Sigmoid colon (tissue), 7 donors: ENCODE data around the gene TNXB. TPM values are rescaled to one million over a fixed set of nuclear protein-coding genes. Genes with fewer than 3 reads are reported as not detected.

Source experiments
- DNase-seq: peaks from one replicate; pipeline ENCODE4 v3.0.0-alpha.2; 2019
- H3K27ac ChIP-seq, 4 donors: fragments of 200-600 bp; sonication (generic); one replicate each; pipeline ENCODE4 v1.5.1; 2016 to 2019; ENCODE audit warnings: mild to moderate bottlenecking in 1 of 4
- H3K27me3 ChIP-seq, 3 donors: fragments of 200-600 bp; sonication (generic); one replicate each; pipeline ENCODE4 v1.5.1; 2019; ENCODE audit warnings: mild to moderate bottlenecking in 1 of 3
- H3K36me3 ChIP-seq, 4 donors: fragments of 200-600 bp; sonication (generic); one replicate each; pipeline ENCODE4 v1.5.1; 2016 to 2019
- H3K4me1 ChIP-seq, 4 donors: fragments of 200-600 bp; sonication (generic); one replicate each; pipeline ENCODE4 v1.5.1; 2017 to 2019
- H3K4me3 ChIP-seq, 4 donors: fragments of 200-600 bp; sonication (generic); one replicate each; pipeline ENCODE4 v1.5.1; 2017 to 2019; ENCODE audit warnings: mild to moderate bottlenecking in 2 of 4, moderate library complexity in 1 of 4
- H3K9me3 ChIP-seq, 4 donors: fragments of 200-600 bp in 3 of 4; sonication (generic) in 3 of 4; one replicate each; pipeline versions ENCODE4 v1.5.1 to v1.6.1; 2013 to 2019
- EP300 ChIP-seq, 4 donors: sonication (generic); formaldehyde crosslinking; IDR thresholded peaks; one replicate each; pipeline ENCODE4 v1.6.1; 2017; ENCODE audit warnings: antibody characterized with exemption in 4 of 4
- POLR2A ChIP-seq, 2 donors: fragments of 450-650 bp; IDR thresholded peaks; one replicate each; pipeline ENCODE4 v1.6.1; 2016; ENCODE audit warnings: antibody characterized with exemption in 2 of 2, mild to moderate bottlenecking in 2 of 2, moderate library complexity in 2 of 2
- POLR2AphosphoS5 ChIP-seq, 4 donors: sonication (generic); formaldehyde crosslinking; IDR thresholded peaks; one replicate each; pipeline ENCODE4 v1.6.1; 2017; ENCODE audit warnings: antibody characterized with exemption in 4 of 4
- WGBS, 2 donors: extraction: QIAGEN DNeasy Blood & Tissue Kit; methylation state at CpG; one replicate each; pipeline ENCODE4 v1.1.7; 2013; 5-methylcytosine and 5-hydroxymethylcytosine counted together
- intact Hi-C: fragments of 100-400 bp; cut with DNase I; formaldehyde crosslinking; loops from one replicate; pipeline ENCODE4 v1.15.1; 2023
- polyA plus RNA-seq, 3 donors: library from polyadenylated mRNA; stranded (reverse); fragments of 200-250 nt; gene quantifications; one replicate each; pipeline ENCODE4 v1.2.3, GENCODE V29; 2013
- total RNA-seq, 4 donors: library from RNA; depleted of rRNA; stranded (reverse); fragments of >200 nt; gene quantifications; one replicate each; pipeline ENCODE4 v1.1.0, GENCODE V29; 2016
- TF ChIP-seq, protein P1 (sequence below), 4 experiments: fragments of 450-650 bp in 3 of 4; fragments of 200-600 bp in 1 of 4; IDR thresholded peaks; one replicate each; pipeline ENCODE4 v1.5.1; 2016 to 2019; ENCODE audit warnings: antibody characterized with exemption in 4 of 4, mild to moderate bottlenecking in 3 of 4, moderate library complexity in 2 of 4
- donor health status: healthy with polysubstance abuse.
- donor health status: Bipolar disorder and iron deficiency.
- donor health status: healthy.

The TNXB gene
- total and polyA plus RNA-seq, 7 donors, result 1.4 to 224 (median 66.0) TPM

- peaks cover 0 to 23% (median 15%) of the 10 kb centered on the region in 3 donors for H3K27me3 ChIP-seq
- DNase-seq, result no peak
- H3K4me3 ChIP-seq, result no peak overlapping the region
- 94 to 95% methylated on average over 22 of the region's 22 CpGs for whole genome bisulfite sequencing, 2 donors
- peak overlapping the region; percentile 25 to 78 (median 32) for H3K27ac ChIP-seq
- peaks cover 0 to 27% (median 20%) of the 10 kb centered on the region in 4 donors for H3K4me1 ChIP-seq
- H3K9me3 ChIP-seq, result no peaks in the 10 kb centered on the region
- intact Hi-C loops, result no loop called here
- peaks cover 0 to 6% (median 0%) of the 10 kb centered on the region in 4 donors for H3K36me3 ChIP-seq
- TF ChIP-seq EP300 (IDR thresholded peaks at IDR 0.05) (no peak), POLR2AphosphoS5 (IDR thresholded peaks at IDR 0.05) (no peak), POLR2A (IDR thresholded peaks at IDR 0.05) (no peak)
- TF ChIP-seq, protein P1, sequence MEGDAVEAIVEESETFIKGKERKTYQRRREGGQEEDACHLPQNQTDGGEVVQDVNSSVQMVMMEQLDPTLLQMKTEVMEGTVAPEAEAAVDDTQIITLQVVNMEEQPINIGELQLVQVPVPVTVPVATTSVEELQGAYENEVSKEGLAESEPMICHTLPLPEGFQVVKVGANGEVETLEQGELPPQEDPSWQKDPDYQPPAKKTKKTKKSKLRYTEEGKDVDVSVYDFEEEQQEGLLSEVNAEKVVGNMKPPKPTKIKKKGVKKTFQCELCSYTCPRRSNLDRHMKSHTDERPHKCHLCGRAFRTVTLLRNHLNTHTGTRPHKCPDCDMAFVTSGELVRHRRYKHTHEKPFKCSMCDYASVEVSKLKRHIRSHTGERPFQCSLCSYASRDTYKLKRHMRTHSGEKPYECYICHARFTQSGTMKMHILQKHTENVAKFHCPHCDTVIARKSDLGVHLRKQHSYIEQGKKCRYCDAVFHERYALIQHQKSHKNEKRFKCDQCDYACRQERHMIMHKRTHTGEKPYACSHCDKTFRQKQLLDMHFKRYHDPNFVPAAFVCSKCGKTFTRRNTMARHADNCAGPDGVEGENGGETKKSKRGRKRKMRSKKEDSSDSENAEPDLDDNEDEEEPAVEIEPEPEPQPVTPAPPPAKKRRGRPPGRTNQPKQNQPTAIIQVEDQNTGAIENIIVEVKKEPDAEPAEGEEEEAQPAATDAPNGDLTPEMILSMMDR (IDR thresholded peaks at IDR 0.05), result no peak
Measured at GRCh38 chr6:32083812-32084768, 25.0 kb downstream of the TNXB start.

DNA sequence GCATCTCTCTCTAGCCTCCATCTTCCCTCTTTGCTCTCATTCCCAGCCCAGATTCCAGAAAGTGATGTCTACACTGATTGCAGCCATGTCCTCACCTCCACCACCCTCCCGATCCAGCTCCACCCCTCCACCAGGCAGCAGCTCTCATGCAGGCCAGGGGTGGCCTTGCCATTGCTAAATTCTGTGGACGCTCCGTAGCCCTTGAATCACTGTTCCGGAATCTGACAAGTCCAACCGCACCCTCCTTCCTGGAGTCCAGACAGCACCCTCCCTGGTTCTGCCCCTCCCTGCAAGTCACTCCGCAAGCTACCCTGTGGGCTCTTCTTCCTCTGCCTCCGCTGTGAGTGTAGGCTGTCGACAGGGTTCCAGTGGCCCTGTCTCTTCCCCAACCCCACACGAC lies 26.2 kb downstream of the TNXB start:
- Histone ChIP-seq H3K36me3 (peaks cover 0 to 13% (median 0%) of the 10 kb centered on the region in 4 donors), H3K27me3 (peaks cover 0 to 23% (median 15%) of the 10 kb centered on the region in 3 donors), H3K4me1 (peaks cover 0 to 24% (median 19%) of the 10 kb centered on the region in 4 donors), H3K27ac (peak overlapping the region; percentile 37 to 78 (median 59)), H3K4me3 (no peak overlapping the region), H3K9me3 (no peaks in the 10 kb centered on the region)
- WGBS, 2 donors, result 63 to 84% methylated on average over 9 of the region's 9 CpGs
- peak in 2 of 4 donors; percentile 14 to 22 for TF ChIP-seq POLR2AphosphoS5 (IDR thresholded peaks at IDR 0.05)
- TF ChIP-seq, protein P1 (IDR thresholded peaks at IDR 0.05), result no peak
- peak; percentile 90 for DNase-seq
- intact Hi-C loops, result no loop called here

- DNase-seq, result no peak
- TF ChIP-seq EP300 (IDR thresholded peaks at IDR 0.05) (no peak), POLR2AphosphoS5 (IDR thresholded peaks at IDR 0.05) (no peak)
- WGBS, 2 donors, result 60 to 65% methylated on average over 6 of the region's 6 CpGs
- peak overlapping the region; percentile 58 to 78 (median 63) for H3K27ac ChIP-seq
- H3K9me3 ChIP-seq, result no peaks in the 10 kb centered on the region
- peaks cover 0 to 20% (median 14%) of the 10 kb centered on the region in 4 donors for H3K4me1 ChIP-seq
- intact Hi-C loops, result no loop called here
- no peak overlapping the region for H3K4me3 ChIP-seq
- H3K36me3 ChIP-seq, result peaks cover 0 to 13% (median 0%) of the 10 kb centered on the region in 4 donors
- peaks cover 0 to 22% (median 15%) of the 10 kb centered on the region in 3 donors for H3K27me3 ChIP-seq
Measured at GRCh38 chr6:32082478-32082877, 26.7 kb downstream of the TNXB start.

DNA sequence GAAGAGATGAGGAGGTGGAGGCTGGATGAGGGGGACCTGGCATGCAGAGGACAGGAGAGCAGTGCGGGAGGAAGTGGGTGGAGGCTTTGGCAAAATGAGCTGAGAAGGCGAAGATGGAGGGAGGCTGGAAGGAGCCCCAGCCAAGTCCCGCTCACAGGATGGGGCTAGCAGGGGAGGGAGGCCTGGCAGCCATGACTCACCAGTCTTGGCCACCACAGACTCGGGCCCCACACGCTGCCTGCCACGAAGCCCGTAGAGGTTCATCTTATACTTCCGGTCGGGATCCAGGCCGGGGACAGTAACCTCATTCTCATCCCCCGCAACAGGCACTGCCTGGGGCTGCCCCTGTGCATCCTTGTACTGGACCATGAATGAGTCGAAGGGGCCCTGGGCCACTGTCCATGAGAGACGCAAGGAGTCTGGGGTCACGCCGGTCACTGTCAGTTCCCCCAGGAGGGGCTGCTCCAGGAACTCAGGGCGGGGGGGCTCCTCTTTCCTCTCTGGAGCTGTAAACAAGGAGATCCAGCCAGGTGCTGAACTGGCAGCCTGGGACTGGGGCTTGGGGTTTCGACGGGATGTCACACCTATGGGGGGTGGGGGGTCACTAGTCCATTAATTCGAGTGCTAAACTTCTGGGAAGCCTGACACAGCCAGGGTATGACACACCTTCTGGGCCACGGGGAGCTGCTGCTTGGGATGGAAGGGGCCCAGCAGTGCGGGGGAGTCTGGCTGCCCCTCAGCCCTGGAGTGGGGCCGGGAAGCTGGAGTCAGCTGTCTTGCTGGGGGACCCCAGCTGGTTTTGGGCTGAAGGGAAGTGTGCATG lies 27.8 kb downstream of the TNXB start:
- WGBS, 2 donors, result 78 to 82% methylated on average over 22 of the region's 22 CpGs
- Histone ChIP-seq H3K27ac (peak overlapping the region; percentile 58 to 78 (median 63)), H3K4me3 (no peak overlapping the region), H3K4me1 (peaks cover 0 to 10% (median 7%) of the 10 kb centered on the region in 4 donors), H3K27me3 (peaks cover 0 to 15% (median 11%) of the 10 kb centered on the region in 3 donors), H3K36me3 (peaks cover 0 to 13% (median 0%) of the 10 kb centered on the region in 4 donors), H3K9me3 (no peaks in the 10 kb centered on the region)
- DNase-seq, result peak; percentile 93
- intact Hi-C loops, result no loop called here
- TF ChIP-seq POLR2A (IDR thresholded peaks at IDR 0.05) (no peak), EP300 (IDR thresholded peaks at IDR 0.05) (no peak), POLR2AphosphoS5 (IDR thresholded peaks at IDR 0.05) (peak in 1 of 4 donors; percentile 29)
- TF ChIP-seq, protein P1 (IDR thresholded peaks at IDR 0.05), result no peak
